MM.1S (cell line): ENCODE measurements around the gene LRCH2.
"Not testable (repeated sequence)": the region's sequence is repeated elsewhere in the genome, so short reads cannot be mapped to it uniquely, and the experiment has no call there.

ENCODE experiments used
- DNase-seq: peaks from one replicate; pipeline ENCODE4 v3.0.0-alpha.2; 2015
- H2AFZ ChIP-seq: fragments of 300-600 bp; sonication (generic); 2 replicates; pipeline ENCODE4 v1.6.0; 2016; ENCODE audit warnings: antibody characterized with exemption, low read length
- H3F3A ChIP-seq: fragments of 300-600 bp; sonication (generic); 2 replicates; pipeline ENCODE4 v1.6.1; 2016; ENCODE audit warnings: mild to moderate bottlenecking, antibody characterized with exemption, low read length, moderate library complexity, mixed read lengths; ENCODE audit not compliant: insufficient read depth
- H3K27ac ChIP-seq: fragments of 300-600 bp; sonication (generic); 2 replicates; pipeline ENCODE4 v1.5.1; 2016; ENCODE audit warnings: mild to moderate bottlenecking, low read length
- H3K27me3 ChIP-seq: fragments of 300-600 bp; sonication (generic); replicated peaks from 2 replicates; pipeline ENCODE4 v1.6.0; 2016; ENCODE audit warnings: low read length; ENCODE audit not compliant: insufficient read depth
- H3K36me3 ChIP-seq: fragments of 300-600 bp; sonication (generic); replicated peaks from 2 replicates; pipeline ENCODE4 v1.6.1; 2016; ENCODE audit warnings: mild to moderate bottlenecking, low read length, mixed read lengths; ENCODE audit not compliant: insufficient read depth
- H3K4me1 ChIP-seq: fragments of 300-600 bp; sonication (generic); 2 replicates; pipeline ENCODE4 v1.6.1; 2016; ENCODE audit warnings: low read length, mixed read lengths
- H3K4me2 ChIP-seq: fragments of 300-600 bp; sonication (generic); 2 replicates; pipeline ENCODE4 v1.6.0; 2016; ENCODE audit warnings: low read depth, low read length
- H3K4me3 ChIP-seq: fragments of 300-600 bp; sonication (generic); 2 replicates; pipeline ENCODE4 v1.5.1; 2016; ENCODE audit warnings: low read length, mixed read lengths
- H3K79me2 ChIP-seq: fragments of 300-600 bp; sonication (generic); 2 replicates; pipeline ENCODE4 v1.6.1; 2016; ENCODE audit warnings: mixed run types, low read length, mixed read lengths
- H3K9ac ChIP-seq: fragments of 300-600 bp; sonication (generic); 2 replicates; pipeline ENCODE4 v1.6.1; 2016; ENCODE audit warnings: low read length, mixed read lengths
- H3K9me2 ChIP-seq: fragments of 300-600 bp; sonication (generic); replicated peaks from 2 replicates; pipeline ENCODE4 v1.6.1; 2016; ENCODE audit warnings: mild to moderate bottlenecking, low read length, mixed read lengths; ENCODE audit not compliant: insufficient read depth
- H3K9me3 ChIP-seq: fragments of 300-600 bp; sonication (generic); replicated peaks from 2 replicates; pipeline ENCODE4 v1.6.1; 2016; ENCODE audit warnings: mild to moderate bottlenecking, low read length, mixed read lengths; ENCODE audit not compliant: insufficient read depth
- H4K20me1 ChIP-seq: fragments of 300-600 bp; sonication (generic); 2 replicates; pipeline ENCODE4 v1.6.1; 2016; ENCODE audit warnings: mild to moderate bottlenecking, low read length, moderate library complexity, mixed read lengths; ENCODE audit not compliant: insufficient read depth
- CTCF ChIP-seq: fragments of 300-600 bp; sonication (generic); IDR thresholded peaks from 2 replicates; pipeline ENCODE4 v1.5.1; 2016; ENCODE audit warnings: antibody characterized with exemption, low read length, mixed read lengths
- EZH2 ChIP-seq: fragments of 300-600 bp; sonication (generic); optimal IDR thresholded peaks from 2 replicates; pipeline ENCODE3; 2017; ENCODE audit warnings: low read depth, mild to moderate bottlenecking, antibody characterized with exemption, low read length, mixed read lengths
- EZH2phosphoT487 ChIP-seq: fragments of 300-600 bp; sonication (generic); IDR thresholded peaks from 2 replicates; pipeline ENCODE4 v1.6.1; 2018; ENCODE audit warnings: antibody characterized with exemption, low read length

Gene LRCH2

DNA sequence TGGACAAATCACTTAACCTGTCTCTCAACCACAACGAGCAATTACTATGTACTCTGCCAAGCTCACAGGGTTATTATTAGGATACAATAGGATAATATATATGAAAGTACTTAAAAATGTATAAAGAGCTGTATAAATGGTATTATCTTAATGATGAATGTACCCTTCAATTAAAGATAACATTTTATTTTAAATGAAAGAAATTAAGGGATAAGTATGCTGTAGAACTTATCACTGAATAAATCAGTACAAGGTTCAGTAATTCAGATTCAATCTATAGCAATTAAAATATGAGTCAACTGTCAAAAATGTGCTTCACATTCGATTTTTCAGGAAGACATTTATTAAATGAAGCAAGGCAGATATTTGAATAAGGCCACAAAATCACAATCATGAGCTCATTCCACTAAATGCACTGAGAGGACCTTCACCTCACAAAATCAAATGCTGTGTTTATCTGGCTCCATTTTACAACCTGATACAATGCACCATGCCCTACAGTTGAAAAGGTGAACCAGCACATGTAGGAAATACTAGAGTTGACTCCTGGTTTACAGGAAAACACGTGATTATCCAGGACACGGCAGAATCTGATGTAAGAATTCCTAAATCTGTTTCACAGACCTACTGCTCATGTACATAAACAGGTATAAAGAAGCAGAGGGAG is 4.4 kb downstream of the LRCH2 start:
- H3K9ac ChIP-seq, result no peak overlapping the region

DNA sequence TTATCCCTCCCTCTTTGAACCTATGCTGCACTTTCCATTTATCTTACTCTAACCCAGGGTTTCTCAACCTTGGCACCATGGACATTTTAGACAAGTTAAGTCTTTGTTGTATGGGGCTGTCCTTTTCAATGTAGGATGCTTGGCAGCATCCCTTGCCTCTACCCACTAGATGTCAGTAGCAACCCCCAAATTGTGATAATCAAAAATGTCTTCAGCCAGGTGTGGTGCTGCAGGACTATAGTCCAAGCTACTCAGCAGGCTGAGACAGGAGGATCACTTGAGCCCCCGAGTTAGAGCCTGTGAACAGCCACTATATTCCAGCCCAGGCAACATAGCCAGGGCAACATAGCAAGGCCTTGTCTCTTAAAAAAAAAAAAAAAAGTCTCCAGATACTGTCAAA is 7.0 kb downstream of the LRCH2 start:
- TF ChIP-seq CTCF (peak; percentile 57), EZH2phosphoT487 (no peak), EZH2 (no peak)
- DNase-seq, result peak; percentile 62
- no peaks in the 10 kb centered on the region for H3K36me3 ChIP-seq

More for the DNA sequence above, 4.4 kb downstream of the LRCH2 start:
- Histone ChIP-seq H3K4me3 (no peak overlapping the region), H3K27ac (no peak overlapping the region), H3K36me3 (no peaks in the 10 kb centered on the region), H3K79me2 (no peaks in the 10 kb centered on the region), H4K20me1 (no peaks in the 10 kb centered on the region), H3K9me3 (no peaks in the 10 kb centered on the region), H3F3A (no peaks in the 10 kb centered on the region), H3K27me3 (no peaks in the 10 kb centered on the region), H2AFZ (no peak overlapping the region), H3K4me1 (no peaks in the 10 kb centered on the region), H3K9me2 (no peaks in the 10 kb centered on the region), H3K4me2 (no peak overlapping the region)
- TF ChIP-seq CTCF, result no peak
- TF ChIP-seq EZH2phosphoT487, result no peak
- TF ChIP-seq EZH2, result no peak
- no peak for DNase-seq

DNA sequence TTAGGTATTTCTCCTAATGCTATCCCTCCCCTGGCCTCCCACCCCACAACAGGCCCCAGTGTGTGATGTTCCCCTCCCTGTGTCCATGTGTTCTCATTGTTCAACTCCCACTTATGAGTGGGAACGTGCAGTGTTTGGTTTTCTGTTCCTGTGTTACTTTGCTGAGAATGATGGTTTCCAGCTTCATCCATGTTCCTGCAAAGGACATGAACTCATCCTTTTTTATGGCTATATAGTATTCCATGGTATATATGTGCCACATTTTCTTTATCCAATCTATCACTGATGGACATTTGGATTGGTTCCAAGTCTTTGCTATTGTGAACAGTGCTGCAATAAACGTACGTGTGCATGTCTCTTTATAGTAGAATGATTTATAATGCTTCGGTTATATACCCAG is 16.6 kb downstream of the LRCH2 start:
- not testable (repeated sequence) for H3K27me3 ChIP-seq, H2AFZ ChIP-seq, H3K4me2 ChIP-seq, H3K9me3 ChIP-seq, H3F3A ChIP-seq, H3K4me1 ChIP-seq, DNase-seq, H3K79me2 ChIP-seq, H3K9me2 ChIP-seq, H3K9ac ChIP-seq, H3K27ac ChIP-seq, H3K4me3 ChIP-seq, H3K36me3 ChIP-seq, H4K20me1 ChIP-seq

More for the DNA sequence above, 7.0 kb downstream of the LRCH2 start:
- Histone ChIP-seq H3K27me3 (no peaks in the 10 kb centered on the region), H4K20me1 (no peaks in the 10 kb centered on the region), H2AFZ (no peak overlapping the region), H3K9ac (no peak overlapping the region), H3K4me1 (no peaks in the 10 kb centered on the region), H3K27ac (no peak overlapping the region), H3K79me2 (no peaks in the 10 kb centered on the region), H3K9me2 (no peaks in the 10 kb centered on the region), H3K4me2 (no peak overlapping the region), H3K4me3 (no peak overlapping the region), H3K9me3 (no peaks in the 10 kb centered on the region), H3F3A (no peaks in the 10 kb centered on the region)

GRCh38 chrX:115214605-115215004 is 19.3 kb downstream of the LRCH2 start:
- H3K4me3 ChIP-seq, result no peak overlapping the region
- no peak overlapping the region for H2AFZ ChIP-seq
- no peaks in the 10 kb centered on the region for H3K79me2 ChIP-seq
- no peaks in the 10 kb centered on the region for H4K20me1 ChIP-seq
- H3K4me1 ChIP-seq, result no peaks in the 10 kb centered on the region
- no peaks in the 10 kb centered on the region for H3K27me3 ChIP-seq
- H3K27ac ChIP-seq, result no peak overlapping the region
- H3F3A ChIP-seq, result no peaks in the 10 kb centered on the region
- no peaks in the 10 kb centered on the region for H3K36me3 ChIP-seq
- H3K4me2 ChIP-seq, result no peak overlapping the region
- H3K9me2 ChIP-seq, result no peaks in the 10 kb centered on the region
- H3K9me3 ChIP-seq, result no peaks in the 10 kb centered on the region
- DNase-seq, result no peak
- no peak overlapping the region for H3K9ac ChIP-seq
- TF ChIP-seq EZH2 (no peak), CTCF (no peak), EZH2phosphoT487 (no peak)
